ENCODE measurements around the gene ADAMTS4.

DNA sequence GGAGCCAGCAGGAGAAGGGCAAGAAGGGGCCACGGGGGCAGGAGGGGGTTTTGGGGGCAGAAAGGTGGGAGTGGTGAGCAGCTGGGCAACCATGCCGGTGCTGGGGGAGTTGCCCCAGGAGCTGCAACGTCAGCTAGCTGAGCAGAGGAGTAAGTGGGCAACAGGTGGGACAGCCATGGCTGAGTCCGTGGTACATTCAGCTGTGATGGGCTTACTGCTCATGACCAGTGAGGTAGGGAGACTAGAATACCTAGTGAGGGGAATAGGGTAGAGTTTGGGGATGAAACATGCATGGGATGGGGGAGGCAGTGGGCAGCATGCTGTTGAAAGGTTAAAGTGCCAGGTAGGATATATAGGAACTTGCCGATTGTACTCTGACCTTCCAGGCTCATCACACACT, 37.2 kb downstream of the ADAMTS4 start:
- TF ChIP-seq, protein P1, sequence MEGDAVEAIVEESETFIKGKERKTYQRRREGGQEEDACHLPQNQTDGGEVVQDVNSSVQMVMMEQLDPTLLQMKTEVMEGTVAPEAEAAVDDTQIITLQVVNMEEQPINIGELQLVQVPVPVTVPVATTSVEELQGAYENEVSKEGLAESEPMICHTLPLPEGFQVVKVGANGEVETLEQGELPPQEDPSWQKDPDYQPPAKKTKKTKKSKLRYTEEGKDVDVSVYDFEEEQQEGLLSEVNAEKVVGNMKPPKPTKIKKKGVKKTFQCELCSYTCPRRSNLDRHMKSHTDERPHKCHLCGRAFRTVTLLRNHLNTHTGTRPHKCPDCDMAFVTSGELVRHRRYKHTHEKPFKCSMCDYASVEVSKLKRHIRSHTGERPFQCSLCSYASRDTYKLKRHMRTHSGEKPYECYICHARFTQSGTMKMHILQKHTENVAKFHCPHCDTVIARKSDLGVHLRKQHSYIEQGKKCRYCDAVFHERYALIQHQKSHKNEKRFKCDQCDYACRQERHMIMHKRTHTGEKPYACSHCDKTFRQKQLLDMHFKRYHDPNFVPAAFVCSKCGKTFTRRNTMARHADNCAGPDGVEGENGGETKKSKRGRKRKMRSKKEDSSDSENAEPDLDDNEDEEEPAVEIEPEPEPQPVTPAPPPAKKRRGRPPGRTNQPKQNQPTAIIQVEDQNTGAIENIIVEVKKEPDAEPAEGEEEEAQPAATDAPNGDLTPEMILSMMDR (IDR thresholded peaks at IDR 0.05; ENCODE audit: low read depth, low read length, poor library complexity, severe bottlenecking), result no peak
- no peak for TF ChIP-seq EZH2phosphoT487 (IDR thresholded peaks at IDR 0.05; ENCODE audit: borderline replicate concordance, low read length)

Data from DOHH2 (cell line).